GM12878 (cell line): ENCODE results near the gene SESN3.

Source experiments
- GABPA ChIP-seq: IDR thresholded peaks from 2 replicates; pipeline ENCODE4 v1.6.1; 2014; ENCODE audit warnings: antibody characterized with exemption, low read depth, mild to moderate bottlenecking, inconsistent platforms
- SP1 ChIP-seq: IDR thresholded peaks from one replicate; pipeline ENCODE4 v1.6.1; 2011; ENCODE audit warnings: low read depth, low read length
- YY1 ChIP-seq: IDR thresholded peaks from 2 replicates; pipeline ENCODE4 v1.6.1; 2011; ENCODE audit warnings: low read depth, mild to moderate bottlenecking, low read length

GRCh38 chr11:95163106-95163505 is 67.9 kb downstream of the SESN3 start:
- TF ChIP-seq GABPA (no peak), SP1 (no peak), YY1 (no peak)
